HG02852 (cell line): ENCODE data around the gene SSH2.
"Not testable (repeated sequence)": the region's sequence is repeated elsewhere in the genome, so short reads cannot be mapped to it uniquely, and the experiment has no call there.

Experiments used
- ATAC-seq: cut with Tn5 transposase; IDR thresholded peaks from one replicate; pipeline ENCODE4 v1.9.1; 2021; ENCODE audit warnings: mild to moderate bottlenecking, moderate library complexity; ENCODE audit not compliant: unreplicated experiment

SSH2 gene

DNA sequence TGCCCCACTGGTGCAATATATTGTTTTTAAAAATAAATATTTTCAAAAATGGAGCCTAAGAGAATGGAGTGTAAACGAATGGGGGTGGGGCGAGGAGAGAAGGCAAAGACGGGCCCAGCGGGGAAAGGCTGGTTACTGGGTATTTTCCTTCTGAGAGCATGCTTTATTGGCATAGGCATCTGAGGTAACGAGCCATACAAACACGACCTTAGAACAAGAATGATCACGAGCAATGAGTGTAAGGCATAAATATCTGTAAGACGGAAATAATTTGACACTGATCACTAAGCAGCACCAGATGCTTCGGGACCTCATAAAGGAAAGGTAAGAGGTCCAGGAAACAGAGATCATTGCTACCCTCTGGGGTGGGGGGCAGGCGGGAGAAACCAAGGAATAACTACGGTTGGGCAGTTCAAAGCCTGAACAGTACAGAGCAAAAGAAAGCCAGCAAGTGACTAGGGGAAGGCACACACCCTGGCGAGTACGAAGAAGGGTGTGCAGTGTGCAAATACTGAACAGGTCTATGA lies 959 bp downstream of the SSH2 start:
- no peak for ATAC-seq

DNA sequence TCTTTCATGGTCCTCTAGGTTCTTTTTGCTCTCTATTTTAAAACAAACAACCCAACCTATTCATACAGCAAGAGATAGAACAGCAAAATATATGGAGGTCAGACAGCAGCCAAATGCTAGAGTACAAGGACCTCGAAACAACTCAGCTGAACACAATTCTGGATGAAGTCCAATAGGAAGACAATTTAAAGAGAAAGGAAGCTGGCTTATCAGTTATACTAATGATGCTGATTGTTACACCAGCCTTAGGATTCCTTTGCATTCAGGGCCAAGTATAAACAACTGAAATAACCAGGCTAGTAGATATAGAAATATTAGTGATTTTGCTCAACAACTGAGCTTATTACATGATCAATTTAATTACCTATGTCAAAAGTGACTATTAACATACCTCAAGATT lies 2.5 kb downstream of the SSH2 start:
- ATAC-seq, result no peak

DNA sequence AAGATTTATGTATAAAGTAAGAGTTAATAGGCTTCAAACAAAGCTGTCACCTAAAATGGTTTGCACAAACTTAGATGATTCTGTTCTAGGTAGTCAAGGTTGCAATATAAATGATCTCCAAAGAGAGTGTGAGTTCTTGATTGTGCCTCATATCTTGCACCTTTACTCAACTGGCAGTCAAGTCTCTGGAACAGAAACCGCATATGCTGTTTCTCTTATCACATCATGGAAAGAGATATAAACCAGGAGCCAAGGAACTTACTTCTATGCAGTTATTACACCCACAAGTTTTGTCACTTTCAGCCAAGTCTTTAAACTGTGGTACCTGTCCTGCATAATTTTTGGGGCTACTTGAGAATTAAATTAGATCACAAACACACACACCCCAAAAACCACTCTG lies 5.2 kb downstream of the SSH2 start:
- no peak for ATAC-seq

DNA sequence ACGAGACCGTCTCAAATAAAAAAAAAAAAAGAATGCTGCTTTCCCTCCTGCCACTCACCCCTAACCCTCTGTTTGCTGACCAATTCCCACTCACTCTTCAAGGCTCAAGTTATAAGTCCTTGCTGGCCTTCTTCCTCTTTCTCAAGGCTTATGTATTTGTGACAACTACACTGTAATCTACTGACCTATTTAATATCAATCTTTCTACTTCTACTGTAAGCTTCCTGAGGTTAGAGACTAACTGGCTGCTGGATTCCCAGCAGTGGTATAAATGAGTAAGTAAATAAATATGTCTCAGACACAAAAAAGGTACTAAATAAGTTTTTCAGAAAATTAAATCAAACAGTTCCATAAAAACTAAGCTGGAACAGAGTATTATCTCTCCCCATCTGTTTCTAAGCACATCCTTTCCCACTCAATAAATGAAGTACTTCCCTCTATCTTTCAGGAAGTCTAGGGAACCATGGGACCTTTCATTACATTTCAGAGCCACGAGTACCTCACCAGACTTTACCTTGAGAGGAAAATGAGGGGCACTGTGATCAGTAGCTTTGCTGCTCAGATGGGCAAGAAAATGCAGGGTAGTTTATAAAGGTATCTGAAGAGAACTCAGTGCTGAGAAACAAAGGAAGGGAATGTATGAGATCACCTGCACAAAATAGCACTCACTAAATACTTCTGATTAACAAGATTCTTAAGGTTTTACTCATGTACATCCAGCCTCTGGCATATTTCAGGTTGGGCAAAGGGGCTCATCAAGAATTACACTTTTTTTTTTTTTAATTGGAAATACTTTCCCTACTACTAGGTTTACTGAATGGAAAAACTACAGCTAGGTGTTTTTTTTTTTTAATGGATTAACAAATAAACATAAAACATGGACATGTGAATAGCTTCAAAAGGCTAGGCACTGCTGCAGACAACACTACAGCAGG lies 10.8 kb downstream of the SSH2 start:
- no peak for ATAC-seq

DNA sequence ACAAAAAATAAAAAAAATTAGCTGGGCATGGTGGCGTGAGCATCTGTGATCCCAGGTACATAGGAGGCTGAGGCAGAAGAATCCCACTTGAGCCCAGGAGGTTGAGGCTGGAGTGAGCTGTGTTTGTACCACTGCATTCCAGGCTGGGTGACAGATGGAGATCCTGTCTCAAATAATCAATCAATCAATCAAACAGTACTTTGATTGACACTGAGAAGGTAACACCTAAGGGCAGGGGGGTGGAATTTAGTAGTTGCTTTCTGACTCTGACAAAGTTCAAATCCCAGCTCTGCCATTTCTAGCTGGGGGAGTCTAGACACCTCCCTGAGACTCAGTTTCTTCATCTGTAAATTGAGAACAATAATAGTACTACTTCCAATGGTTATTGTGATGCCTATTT lies 12.0 kb downstream of the SSH2 start:
- ATAC-seq, result no peak

DNA sequence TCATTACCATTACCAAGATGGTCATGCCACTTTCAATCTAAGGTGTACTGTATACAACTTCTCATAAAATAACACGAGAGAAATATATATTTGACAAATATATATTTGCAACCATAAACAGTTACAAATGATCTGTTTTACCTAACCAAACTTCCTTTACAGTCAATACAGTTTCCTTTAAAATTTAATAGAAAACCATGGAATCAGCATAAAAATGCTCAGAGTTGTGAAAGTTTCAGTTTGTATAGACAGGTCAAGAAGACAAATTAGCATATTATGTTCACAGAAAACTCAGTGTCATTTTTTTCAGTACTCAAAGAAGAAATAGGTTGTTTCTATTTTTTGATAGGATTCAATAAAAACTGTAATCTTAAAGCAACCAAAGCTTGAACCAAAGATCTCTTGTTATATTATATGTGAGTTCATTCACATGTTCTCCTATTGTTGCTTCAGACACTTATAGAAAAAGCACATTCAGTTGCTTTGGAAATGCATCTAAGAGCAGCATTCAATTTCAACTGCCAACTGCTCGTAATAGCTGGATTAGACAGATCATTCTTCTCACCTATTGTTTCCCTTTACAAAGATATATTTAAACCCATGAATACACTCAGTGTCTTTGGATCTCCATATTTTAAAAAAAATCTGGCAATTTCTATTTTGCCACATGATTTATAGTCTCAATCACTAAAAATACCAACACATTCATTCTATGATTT lies 15.1 kb downstream of the SSH2 start:
- ATAC-seq, result no peak

DNA sequence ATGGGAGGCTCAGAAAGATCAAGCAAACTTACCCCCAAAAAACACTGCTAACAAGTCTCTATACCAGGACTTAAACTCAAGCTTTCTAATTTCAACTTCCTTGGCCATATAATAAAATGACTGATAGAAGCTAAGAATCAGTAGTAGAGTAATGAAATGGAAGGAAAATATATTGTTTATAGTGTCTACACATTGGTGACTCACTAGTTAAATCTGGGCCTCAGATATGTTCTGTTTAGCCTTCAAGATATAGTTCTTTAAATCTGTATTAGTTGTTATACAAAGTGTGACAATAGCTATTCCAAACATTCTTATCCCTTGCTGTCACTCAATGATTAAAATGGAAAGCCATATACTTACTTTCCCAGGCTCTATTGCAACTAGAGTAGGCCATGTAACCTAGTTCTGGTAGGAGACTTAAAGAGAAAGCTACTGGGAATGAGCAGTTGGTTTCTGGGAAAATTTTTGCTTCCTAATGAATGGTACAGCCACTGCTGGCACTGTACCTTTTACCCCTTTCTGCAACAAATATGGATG lies 18.3 kb downstream of the SSH2 start:
- no peak for ATAC-seq

DNA sequence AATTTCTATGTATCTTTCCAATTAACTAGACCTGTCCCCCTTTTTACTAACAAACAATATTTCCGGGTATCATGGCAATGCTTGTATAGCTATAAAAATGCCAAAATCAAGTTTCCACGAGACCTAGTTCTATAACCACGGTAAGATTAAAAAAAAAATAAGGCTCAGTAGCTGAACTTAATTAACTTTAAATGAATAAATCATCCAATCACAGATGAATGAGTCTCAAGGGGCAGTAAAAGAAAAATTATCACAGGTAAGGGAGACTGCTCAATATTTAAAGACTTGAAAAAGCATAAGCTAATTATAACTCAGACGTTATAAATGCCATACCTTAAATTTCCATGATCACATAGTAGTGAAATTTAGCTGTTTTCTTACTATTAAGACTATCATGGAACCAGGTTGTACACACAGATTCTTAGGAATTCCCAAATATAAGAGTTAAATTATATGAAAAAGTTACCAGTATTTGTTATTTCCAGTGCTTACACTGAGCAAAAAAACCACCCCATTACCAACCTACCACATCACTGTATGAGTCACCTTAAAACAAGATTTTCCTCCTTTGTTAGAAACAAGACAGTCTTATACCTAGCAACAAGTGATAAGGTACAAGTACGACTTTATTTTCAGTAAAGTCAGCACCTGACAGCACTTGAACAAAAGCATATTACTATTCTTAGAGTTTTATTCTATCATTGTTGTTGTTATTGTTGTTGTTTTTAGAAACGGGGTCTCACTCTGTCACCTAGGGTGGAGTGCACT lies 20.6 kb downstream of the SSH2 start:
- ATAC-seq, result no peak

DNA sequence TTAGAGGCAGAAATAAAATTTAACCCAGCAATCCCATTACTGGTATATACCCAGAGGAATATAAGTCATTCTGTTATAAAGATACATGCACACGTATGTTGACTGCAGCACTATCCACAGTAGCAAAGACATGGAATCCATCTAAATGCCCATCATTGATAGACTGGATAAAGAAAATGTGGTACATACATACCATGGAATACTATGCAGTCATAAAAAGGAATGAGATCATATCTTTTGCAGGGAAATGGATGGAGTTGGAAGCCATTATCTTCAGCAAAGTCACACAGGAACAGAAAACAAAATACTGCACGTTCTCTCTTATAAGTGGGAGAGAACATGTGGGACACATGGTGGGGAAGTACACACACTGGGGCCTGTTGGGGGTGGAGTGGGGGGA lies 23.1 kb downstream of the SSH2 start:
- no peak for ATAC-seq

DNA sequence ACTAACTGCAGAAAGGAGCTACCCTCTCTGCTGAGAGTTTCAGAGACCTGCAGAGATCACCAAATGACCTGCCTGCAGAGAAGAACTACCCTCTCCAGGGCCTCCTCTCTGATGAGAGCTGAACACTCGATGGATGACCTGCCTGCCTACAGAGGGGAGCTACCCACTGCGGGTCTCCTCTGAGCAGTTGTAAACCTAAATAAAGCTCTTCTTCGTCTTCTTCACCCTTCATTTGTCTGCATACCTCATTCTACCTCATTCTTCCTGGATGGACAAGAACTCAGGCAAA lies 24.2 kb downstream of the SSH2 start:
- ATAC-seq, result no peak

DNA sequence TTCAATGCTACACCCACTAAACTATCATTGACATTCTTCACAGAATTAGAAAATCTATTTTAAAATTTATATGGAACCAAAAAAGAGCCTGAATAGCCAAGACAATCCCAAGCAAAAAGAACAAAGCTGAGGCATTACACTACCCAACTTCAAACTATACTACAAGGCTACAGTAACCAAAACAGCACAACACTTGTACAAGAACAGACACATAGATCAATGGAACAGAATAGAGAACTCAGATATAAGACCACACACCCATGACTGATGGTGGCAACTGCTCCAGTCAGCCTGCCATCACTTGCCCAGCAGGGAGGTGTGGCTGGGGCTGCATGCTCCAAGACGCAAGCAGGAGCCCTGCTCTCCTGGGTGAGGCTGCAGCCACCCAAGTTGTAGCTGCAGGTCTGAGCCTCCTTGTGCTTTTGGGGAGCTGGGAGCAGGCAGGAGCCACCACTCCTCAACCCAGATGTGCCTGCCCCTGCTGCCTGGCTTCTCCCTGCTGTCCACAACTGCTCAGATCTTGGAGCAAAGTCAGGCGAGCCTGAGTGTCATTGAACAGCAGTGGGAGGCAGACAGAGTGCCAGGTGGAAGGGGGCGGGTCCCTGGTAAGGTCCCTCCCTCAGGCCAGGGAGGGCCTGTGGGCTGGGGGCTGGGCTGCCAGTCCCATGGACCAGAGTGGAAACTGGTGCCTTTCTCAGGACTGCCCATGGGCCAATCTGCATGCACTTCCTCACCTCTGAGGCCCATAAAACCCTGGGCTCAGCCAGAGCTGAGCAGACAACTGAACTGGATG lies 24.7 kb downstream of the SSH2 start:
- ATAC-seq, result no peak

DNA sequence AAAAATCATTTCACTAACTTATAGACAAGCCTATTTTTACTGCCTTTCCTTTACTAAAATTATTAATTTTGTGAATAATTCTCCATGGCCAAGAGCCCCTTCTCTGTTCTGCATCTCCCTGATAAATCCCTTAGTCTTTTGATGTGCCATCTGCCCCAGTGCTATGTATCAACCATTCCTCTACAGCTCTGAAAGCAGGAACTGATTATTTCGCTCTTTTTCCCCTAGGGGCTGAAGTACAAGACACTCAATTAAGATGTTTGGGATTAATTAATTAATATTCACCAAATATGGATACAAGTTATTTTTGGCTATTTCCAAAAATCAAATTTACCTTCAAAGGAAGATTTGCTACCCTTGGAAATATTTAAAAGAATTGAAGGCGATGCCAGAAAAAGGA lies 26.6 kb downstream of the SSH2 start:
- ATAC-seq, result no peak

DNA sequence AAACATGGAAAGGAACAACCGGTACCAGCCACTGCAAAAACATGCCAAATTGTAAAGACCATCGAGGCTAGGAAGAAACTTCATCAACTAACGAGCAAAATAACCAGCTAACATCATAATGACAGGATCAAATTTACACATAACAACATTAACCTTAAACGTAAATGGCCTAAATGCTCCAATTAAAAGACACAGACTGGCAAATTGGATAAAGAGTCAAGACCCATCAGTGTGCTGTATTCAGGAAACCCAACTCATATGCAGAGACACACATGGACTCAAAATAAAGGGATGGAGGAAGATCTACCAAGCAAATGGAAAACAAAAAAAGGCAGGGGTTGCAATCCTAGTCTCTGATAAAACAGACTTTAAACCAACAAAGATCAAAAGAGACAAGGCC lies 32.9 kb downstream of the SSH2 start:
- ATAC-seq, result not testable (repeated sequence)

DNA sequence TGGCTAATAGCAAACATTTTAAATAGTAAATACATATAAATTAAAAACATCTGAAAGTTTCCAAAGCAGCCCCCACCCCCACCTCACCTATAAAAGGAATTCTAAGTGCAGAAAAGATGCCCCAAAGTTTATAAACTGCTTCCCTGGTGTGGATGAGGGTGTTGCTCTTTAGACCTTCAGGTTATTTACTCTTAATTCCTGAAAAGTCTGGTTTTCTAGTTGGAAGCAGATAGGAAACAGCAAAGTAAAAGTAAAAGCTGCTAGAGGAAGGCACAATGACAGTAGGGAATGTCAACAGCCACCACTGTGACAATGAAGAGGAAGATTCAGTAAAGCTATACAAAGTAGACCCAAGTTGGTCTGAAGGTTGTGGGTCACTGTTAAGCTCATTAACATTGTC lies 37.8 kb downstream of the SSH2 start:
- ATAC-seq, result no peak

DNA sequence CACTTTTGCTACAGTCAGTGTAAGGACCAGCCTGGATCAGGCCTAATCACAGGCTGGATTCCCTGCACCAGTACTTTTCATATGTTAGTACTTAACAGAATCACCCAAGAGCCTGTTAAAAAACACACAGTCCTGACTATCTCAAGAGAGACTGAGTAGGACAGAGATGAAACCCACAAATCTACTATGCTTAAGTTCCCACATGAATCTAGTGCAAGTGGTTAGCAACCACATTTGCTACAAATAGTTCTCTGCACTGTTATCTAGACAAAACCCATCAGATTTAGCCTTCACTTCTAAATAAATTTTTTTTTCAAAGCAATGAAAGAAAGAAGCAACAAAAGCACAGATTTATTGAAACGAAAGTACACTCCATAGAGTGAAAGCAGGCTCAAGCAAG lies 38.9 kb downstream of the SSH2 start:
- no peak for ATAC-seq

DNA sequence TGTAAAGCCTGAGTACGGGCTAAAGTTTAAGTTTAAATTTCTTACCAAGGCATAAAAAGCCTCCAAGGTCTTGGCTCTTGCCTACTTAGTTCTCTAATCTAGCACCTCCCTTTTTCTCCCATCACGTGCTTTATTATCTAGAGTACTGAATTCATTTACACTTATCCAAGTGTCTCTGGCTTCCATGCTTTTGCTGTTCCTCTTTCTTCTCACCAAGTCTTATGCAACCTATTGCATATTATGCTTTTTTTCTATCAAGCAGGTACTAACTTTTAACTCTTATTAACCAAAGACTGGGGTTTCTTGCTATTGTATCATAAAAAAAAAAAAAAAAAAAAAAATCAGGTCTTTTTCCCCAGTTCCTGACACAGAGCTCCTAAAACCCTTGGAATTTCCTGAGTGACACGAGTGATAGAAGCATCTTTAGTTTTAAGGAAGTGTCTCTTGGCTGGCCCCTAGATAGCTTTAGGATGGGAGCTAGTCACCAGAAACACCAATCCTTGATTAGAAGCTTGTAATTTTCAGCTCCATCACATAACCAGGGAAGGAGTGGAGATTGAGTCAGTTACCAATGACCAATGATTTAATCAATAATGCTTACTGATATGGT lies 44.9 kb downstream of the SSH2 start:
- ATAC-seq, result no peak

DNA sequence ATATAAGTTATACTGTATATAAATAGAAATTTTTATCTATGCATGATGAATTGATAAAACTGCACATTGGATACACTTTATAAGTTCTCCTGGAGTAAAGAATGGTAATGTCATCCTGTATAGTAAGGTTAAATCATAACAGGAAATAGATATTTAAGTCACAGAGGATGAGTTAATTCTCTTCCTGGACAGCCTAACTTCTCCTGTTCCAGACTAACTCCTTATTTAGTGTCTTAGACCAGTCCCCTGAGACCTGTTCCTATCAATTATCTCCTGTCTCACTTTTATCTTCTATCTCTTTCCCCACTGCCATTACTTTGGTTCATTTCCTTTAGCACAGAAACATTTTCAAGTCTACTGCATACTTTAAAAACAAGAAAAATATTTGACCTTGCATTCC lies 46.5 kb downstream of the SSH2 start:
- ATAC-seq, result no peak

DNA sequence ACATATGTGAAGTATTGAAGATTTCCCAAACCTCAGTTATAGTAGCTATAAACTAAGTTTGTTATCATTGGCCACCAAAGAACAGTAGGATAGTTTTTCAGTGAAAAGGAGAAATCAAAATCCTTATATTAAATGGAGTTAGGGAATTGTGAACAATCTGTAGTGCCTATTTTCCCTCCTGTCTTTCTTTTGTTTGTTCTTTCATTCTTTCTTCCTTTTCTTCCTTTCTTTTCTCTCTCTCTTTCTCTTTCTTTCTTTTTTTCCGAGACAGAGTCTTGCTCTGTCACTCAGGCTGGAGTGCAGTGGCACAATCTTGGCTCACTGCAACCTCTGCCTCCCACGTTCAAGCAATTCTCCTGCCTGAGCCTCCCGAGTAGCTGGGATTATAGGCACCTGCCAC lies 48.8 kb downstream of the SSH2 start:
- ATAC-seq, result no peak

DNA sequence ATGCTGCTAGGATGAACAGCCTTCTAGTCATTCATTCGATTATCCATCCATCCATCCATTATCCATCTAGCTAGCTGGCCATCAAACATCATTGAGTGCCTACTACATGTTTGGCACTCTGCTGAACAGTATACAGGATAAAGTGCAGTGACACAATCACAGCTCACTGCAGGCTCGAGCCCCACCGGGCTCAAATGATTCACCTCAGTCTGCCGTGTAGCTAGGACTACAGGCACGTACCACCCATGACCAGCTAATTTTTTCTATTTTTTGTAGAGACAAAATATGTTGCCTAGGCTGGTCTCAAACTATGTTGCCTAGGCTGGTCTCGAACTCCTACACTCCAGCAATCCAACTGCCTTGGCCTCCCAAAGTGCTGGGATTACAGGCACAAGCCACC lies 50.0 kb downstream of the SSH2 start:
- no peak for ATAC-seq

DNA sequence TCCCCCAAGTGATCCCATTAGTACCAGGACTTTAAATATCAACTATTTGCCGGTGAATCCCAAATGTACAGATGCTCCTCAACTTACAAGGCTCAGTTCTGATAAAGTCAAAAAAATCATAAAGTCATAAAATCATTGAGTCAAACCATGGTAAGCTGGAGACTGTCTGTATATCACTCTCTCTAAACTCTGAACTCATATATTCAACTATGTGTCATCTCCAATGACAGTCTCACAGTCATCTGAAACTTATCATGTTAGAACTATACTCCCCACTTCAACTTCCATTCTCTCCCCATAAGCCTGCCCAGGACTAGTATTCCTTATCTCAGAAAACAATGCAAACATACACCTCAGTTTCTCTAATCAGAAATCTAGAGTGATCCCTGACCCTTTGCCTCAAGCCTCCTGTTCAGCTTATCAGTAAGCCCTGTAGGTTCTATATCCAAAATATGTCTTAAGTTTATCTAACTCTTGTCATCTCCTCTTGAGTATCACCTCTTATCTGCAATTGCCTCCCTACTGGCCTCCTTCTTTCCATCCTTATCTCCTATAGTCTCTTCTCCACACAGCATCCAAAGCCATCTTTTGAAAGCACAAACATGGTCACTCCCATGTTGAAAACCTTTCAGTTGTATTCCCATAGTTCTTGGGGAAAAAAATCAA lies 55.0 kb downstream of the SSH2 start:
- ATAC-seq, result no peak
